OCI-LY3 (cell line): ENCODE results near the gene SMYD2.

Experiments
- H2AFZ ChIP-seq: fragments of 200-600, 300-600 bp; shearing (Covaris generic); 2 replicates; pipeline ENCODE4 v1.6.0; 2014; ENCODE audit warnings: antibody characterized with exemption, low read depth, low read length
- H3K27ac ChIP-seq: fragments of 200-600, 300-600 bp; sonication (generic); 2 replicates; pipeline ENCODE4 v1.5.1; 2014; ENCODE audit warnings: mild to moderate bottlenecking, low read length, moderate library complexity, mixed read lengths
- H3K27me3 ChIP-seq: fragments of 200-600, 300-600 bp; sonication (generic); 2 replicates; pipeline ENCODE4 v1.6.1; 2014; ENCODE audit warnings: low read depth, low read length, mixed read lengths
- H3K36me3 ChIP-seq: fragments of 200-600, 300-600 bp; sonication (generic); replicated peaks from 2 replicates; pipeline ENCODE3; 2014; ENCODE audit warnings: low read depth, low read length, mixed read lengths
- H3K4me1 ChIP-seq: fragments of 300-600, 200-600 bp; sonication (generic); 2 replicates; pipeline ENCODE4 v1.6.1; 2014; ENCODE audit warnings: low read length, mixed read lengths
- H3K4me2 ChIP-seq: fragments of 200-600, 300-600 bp; sonication (generic); 2 replicates; pipeline ENCODE4 v1.6.1; 2014; ENCODE audit warnings: low read length, mixed read lengths
- H3K4me3 ChIP-seq: fragments of 300-600, 200-600 bp; sonication (generic); 2 replicates; pipeline ENCODE4 v1.5.1; 2014; ENCODE audit warnings: antibody characterized with exemption, mild to moderate bottlenecking, low read length, moderate library complexity
- H3K79me2 ChIP-seq: fragments of 300-600, 200-600 bp; shearing (Covaris generic); 2 replicates; pipeline ENCODE4 v1.6.1; 2014; ENCODE audit warnings: mild to moderate bottlenecking, low read length, mixed read lengths
- H3K9ac ChIP-seq: fragments of 300-600, 200-600 bp; shearing (Covaris generic); 2 replicates; pipeline ENCODE4 v1.6.0; 2014; ENCODE audit warnings: mild to moderate bottlenecking, low read length, moderate library complexity
- H3K9me3 ChIP-seq: fragments of 200-600, 300-600 bp; shearing (Covaris generic); 2 replicates; pipeline ENCODE4 v1.6.1; 2014; ENCODE audit warnings: low read length, mixed read lengths; ENCODE audit not compliant: insufficient read depth
- H4K20me1 ChIP-seq: fragments of 200-600, 300-600 bp; sonication (generic); 2 replicates; pipeline ENCODE4 v1.6.1; 2016; ENCODE audit warnings: low read length, mixed read lengths; ENCODE audit not compliant: insufficient read depth
- EZH2phosphoT487 ChIP-seq: fragments of 200-600 bp; shearing (Covaris generic); IDR thresholded peaks from 2 replicates; pipeline ENCODE4 v1.6.1; 2018; ENCODE audit warnings: antibody characterized with exemption, mixed run types, low read depth
- TF ChIP-seq, protein P1 (sequence below): fragments of 200-600, 300-600 bp; sonication (generic); IDR thresholded peaks from 2 replicates; pipeline ENCODE4 v1.5.1; 2014; ENCODE audit warnings: antibody characterized with exemption, low read length, low read depth

SMYD2 gene

DNA sequence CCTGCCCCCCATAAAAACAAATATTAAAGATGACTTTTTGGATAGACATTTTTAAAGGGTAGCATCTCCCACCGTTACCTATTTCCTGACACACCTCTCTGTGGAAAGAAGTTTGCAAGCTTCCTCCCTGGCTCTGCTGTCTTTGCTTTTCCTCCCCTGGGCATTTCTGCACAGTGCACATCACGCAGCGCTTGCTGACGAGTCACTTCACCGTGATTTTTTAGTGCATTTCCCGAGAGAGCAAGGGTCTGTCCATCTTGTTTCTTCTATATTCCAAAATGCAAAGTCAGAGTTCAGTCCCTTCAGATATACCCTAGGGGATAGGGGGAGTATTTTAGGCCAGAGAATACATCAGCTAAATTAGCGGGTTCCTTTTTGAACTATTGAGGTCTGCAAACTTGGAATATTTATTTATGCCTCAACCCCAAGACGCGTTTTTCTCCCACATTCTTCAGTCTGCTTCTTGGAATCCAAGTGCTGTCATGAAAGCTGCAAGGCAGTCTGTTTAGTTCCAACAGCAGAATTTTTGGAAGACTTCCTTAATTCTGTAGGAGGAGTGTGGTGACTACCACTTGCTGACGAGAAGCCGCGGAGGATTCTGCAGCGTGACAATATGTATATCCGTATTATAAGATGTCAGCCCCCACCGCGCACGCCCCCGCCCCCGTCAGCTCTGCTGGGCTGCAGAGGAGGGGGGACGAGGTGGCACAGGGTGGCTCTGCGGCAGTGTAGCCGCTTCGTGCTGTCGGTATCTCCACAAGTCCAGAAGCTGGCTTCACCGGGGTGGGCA lies 22.4 kb downstream of the SMYD2 start:
- Histone ChIP-seq H3K9me3 (no peaks in the 10 kb centered on the region), H2AFZ (no peak overlapping the region), H4K20me1 (no peaks in the 10 kb centered on the region), H3K4me2 (no peak overlapping the region), H3K27me3 (no peaks in the 10 kb centered on the region), H3K36me3 (peaks cover 3% of the 10 kb centered on the region), H3K79me2 (peaks cover 49% of the 10 kb centered on the region), H3K9ac (no peak overlapping the region), H3K27ac (no peak overlapping the region), H3K4me3 (no peak overlapping the region), H3K4me1 (peaks cover 11% of the 10 kb centered on the region; the same call in 1 of the 2 replicates)
- TF ChIP-seq, protein P1, sequence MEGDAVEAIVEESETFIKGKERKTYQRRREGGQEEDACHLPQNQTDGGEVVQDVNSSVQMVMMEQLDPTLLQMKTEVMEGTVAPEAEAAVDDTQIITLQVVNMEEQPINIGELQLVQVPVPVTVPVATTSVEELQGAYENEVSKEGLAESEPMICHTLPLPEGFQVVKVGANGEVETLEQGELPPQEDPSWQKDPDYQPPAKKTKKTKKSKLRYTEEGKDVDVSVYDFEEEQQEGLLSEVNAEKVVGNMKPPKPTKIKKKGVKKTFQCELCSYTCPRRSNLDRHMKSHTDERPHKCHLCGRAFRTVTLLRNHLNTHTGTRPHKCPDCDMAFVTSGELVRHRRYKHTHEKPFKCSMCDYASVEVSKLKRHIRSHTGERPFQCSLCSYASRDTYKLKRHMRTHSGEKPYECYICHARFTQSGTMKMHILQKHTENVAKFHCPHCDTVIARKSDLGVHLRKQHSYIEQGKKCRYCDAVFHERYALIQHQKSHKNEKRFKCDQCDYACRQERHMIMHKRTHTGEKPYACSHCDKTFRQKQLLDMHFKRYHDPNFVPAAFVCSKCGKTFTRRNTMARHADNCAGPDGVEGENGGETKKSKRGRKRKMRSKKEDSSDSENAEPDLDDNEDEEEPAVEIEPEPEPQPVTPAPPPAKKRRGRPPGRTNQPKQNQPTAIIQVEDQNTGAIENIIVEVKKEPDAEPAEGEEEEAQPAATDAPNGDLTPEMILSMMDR: no peak
- no peak for TF ChIP-seq EZH2phosphoT487

DNA sequence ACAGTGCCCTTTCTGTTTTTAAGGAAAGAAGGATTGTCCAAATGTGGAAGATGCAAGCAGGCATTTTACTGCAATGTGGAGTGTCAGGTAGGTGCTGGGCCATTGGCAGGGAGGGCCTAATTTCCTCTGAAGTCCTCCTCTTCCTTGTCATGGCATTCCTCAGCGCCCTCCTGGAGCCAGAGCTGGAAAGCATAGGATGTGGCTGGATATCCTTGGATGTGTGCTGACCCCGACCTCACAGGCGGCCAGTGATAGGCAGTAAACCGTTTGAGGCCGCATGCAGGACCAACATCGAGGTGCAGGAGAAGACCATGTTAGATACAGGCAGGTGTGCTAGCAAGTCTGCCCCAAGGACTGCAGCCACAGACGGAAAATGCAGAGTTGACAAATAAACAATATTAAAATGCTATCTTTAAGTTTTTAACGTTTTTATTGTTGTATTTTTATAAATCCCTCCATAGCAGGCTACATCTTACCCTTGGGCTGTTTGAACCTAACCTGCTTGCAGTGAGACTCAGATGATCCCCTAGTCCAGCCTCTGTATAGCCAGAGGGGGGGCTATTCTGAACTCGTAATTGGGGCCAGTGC lies 24.3 kb downstream of the SMYD2 start:
- Histone ChIP-seq H3K4me2 (no peak overlapping the region), H3K27ac (no peak overlapping the region), H3K27me3 (no peaks in the 10 kb centered on the region), H3K9me3 (no peaks in the 10 kb centered on the region), H3K36me3 (peaks cover 3% of the 10 kb centered on the region), H3K9ac (no peak overlapping the region), H3K79me2 (peaks cover 43% of the 10 kb centered on the region), H2AFZ (no peak overlapping the region), H3K4me3 (no peak overlapping the region), H4K20me1 (no peaks in the 10 kb centered on the region), H3K4me1 (peaks cover 17% of the 10 kb centered on the region)
- TF ChIP-seq EZH2phosphoT487: no peak
- TF ChIP-seq, protein P1: no peak

DNA sequence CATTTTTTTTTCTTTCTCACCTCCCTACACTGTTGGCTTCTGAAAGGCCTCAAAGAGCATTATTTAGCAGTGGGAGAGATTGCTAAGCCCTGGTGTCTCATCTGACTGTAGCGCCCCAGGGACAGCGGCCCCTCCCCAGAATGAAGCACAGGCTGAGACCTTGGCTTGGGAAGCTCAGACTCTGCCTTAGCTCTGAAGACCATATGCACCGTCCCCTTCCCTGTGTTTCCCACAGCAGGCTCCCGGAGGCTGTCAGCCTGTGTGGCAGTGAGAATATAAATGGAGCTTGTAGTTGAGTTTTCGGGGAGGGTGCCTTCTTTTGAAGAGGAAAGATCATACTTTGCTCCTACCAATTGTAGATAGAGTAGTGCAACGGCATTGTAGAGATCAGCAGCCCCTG lies 25.3 kb downstream of the SMYD2 start:
- peaks cover 42% of the 10 kb centered on the region for H3K79me2 ChIP-seq
- peaks cover 24% of the 10 kb centered on the region for H3K4me1 ChIP-seq
- no peak overlapping the region for H2AFZ ChIP-seq
- H3K9me3 ChIP-seq: no peaks in the 10 kb centered on the region
- H3K9ac ChIP-seq: no peak overlapping the region
- H4K20me1 ChIP-seq: no peaks in the 10 kb centered on the region
- H3K27me3 ChIP-seq: no peaks in the 10 kb centered on the region
- H3K4me3 ChIP-seq: no peak overlapping the region
- TF ChIP-seq, protein P1: no peak
- TF ChIP-seq EZH2phosphoT487: no peak
- H3K4me2 ChIP-seq: no peak overlapping the region
- no peak overlapping the region for H3K27ac ChIP-seq
- H3K36me3 ChIP-seq: peaks cover 3% of the 10 kb centered on the region

DNA sequence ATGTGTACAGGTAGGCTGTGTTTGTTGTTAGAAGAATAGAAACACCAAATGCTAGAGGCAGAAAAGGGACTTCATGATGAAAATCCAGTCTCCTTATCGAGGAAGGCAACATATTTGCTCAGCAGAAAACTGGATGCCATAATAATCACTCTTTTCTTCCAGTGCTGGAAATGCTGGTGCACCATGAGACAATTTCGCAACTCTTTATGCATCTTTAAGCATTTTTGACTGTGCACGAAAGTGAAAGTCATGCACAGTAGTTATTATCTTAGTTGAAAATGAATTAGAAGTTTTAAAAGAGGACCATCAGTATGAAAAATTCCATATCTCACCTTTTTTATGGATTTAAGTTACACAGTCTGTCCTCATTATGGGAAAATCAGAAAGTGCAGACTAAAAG lies 29.1 kb downstream of the SMYD2 start:
- Histone ChIP-seq H3K9ac (0 out of 2 replicates have a peak overlapping the region, but pooled peaks have one; percentile 7), H3K36me3 (peaks cover 5% of the 10 kb centered on the region), H3K4me2 (peak overlapping the region; percentile 72), H3K4me3 (peak overlapping the region; percentile 41), H2AFZ (no peak overlapping the region), H4K20me1 (no peaks in the 10 kb centered on the region), H3K27ac (no peak overlapping the region), H3K79me2 (peaks cover 16% of the 10 kb centered on the region; the same call in 1 of the 2 replicates), H3K27me3 (no peaks in the 10 kb centered on the region), H3K9me3 (no peaks in the 10 kb centered on the region), H3K4me1 (peaks cover 19% of the 10 kb centered on the region)
- TF ChIP-seq EZH2phosphoT487: no peak
- TF ChIP-seq, protein P1: no peak
